Hepatocyte (in vitro differentiated cells): ENCODE results near the gene RHOT2. TPM values are rescaled to one million over a fixed set of nuclear protein-coding genes. Genes with fewer than 3 reads are reported as not detected.

Experiments used
- DNase-seq: peaks from one replicate; pipeline ENCODE4 v3.0.0-alpha.2; 2016; ENCODE audit warnings: low spot score
- H2AFZ ChIP-seq: fragments of 200-600 bp; sonication (generic); 2 replicates; pipeline ENCODE4 v1.6.0; 2016; ENCODE audit warnings: antibody characterized with exemption, mild to moderate bottlenecking
- H3K27ac ChIP-seq: fragments of 200-600 bp; sonication (generic); 2 replicates; pipeline ENCODE4 v1.5.1; 2016; ENCODE audit warnings: mild to moderate bottlenecking
- H3K27me3 ChIP-seq: fragments of 200-600 bp; sonication (generic); 2 replicates; pipeline ENCODE4 v1.6.1; 2016
- H3K36me3 ChIP-seq: fragments of 200-600 bp; sonication (generic); replicated peaks from 2 replicates; pipeline ENCODE4 v1.5.1; 2016; ENCODE audit warnings: low read depth; ENCODE audit not compliant: insufficient read depth
- H3K4me1 ChIP-seq: fragments of 200-600 bp; sonication (generic); 2 replicates; pipeline ENCODE4 v1.5.1; 2016; ENCODE audit warnings: mild to moderate bottlenecking, moderate library complexity; ENCODE audit not compliant: insufficient read depth
- H3K4me2 ChIP-seq: fragments of 200-600 bp; sonication (generic); 2 replicates; pipeline ENCODE4 v1.6.0; 2016
- H3K4me3 ChIP-seq: fragments of 200-600 bp; sonication (generic); 2 replicates; pipeline ENCODE4 v1.5.1; 2016; ENCODE audit warnings: mild to moderate bottlenecking
- H3K79me2 ChIP-seq: fragments of 200-600 bp; sonication (generic); 2 replicates; pipeline ENCODE4 v1.6.0; 2017; ENCODE audit warnings: mild to moderate bottlenecking
- H3K9me2 ChIP-seq: fragments of 200-600 bp; sonication (generic); replicated peaks from 2 replicates; pipeline ENCODE4 v1.6.0; 2017; ENCODE audit warnings: mild to moderate bottlenecking; ENCODE audit not compliant: insufficient read depth
- H3K9me3 ChIP-seq: fragments of 200-600 bp; sonication (generic); 2 replicates; pipeline ENCODE4 v1.5.1; 2016; ENCODE audit warnings: low read depth, mild to moderate bottlenecking
- H4K20me1 ChIP-seq: fragments of 200-600 bp; sonication (generic); 2 replicates; pipeline ENCODE4 v1.6.0; 2016; ENCODE audit warnings: mild to moderate bottlenecking; ENCODE audit not compliant: insufficient read depth, poor library complexity, severe bottlenecking
- EZH2 ChIP-seq: fragments of 200-600 bp; sonication (generic); IDR thresholded peaks from 2 replicates; pipeline ENCODE4 v1.6.1; 2016; ENCODE audit warnings: antibody characterized with exemption, mild to moderate bottlenecking, borderline replicate concordance
- EZH2phosphoT487 ChIP-seq: fragments of 200-600 bp; sonication (generic); IDR thresholded peaks from one replicate; pipeline ENCODE4 v1.6.1; 2018; ENCODE audit warnings: antibody characterized with exemption, mild to moderate bottlenecking, low read depth, moderate library complexity; ENCODE audit not compliant: unreplicated experiment, severe bottlenecking
- WGBS: methylation state at CpG from one replicate; pipeline ENCODE4 v1.1.6; 2016; ENCODE audit warnings: low lambda C conversion rate; ENCODE audit errors: missing lambda C conversion rate; 5-methylcytosine and 5-hydroxymethylcytosine counted together
- polyA plus RNA-seq: library from polyadenylated mRNA; unstranded; fragments of >200 nt; fragmentation: Nextera tagmentation; extraction: Ambion mirVana; gene quantifications from 2 replicates; pipeline ENCODE4 v1.2.1, GENCODE V29; 2016
- total RNA-seq: library from RNA; depleted of rRNA; stranded (reverse); fragments of >200 nt; gene quantifications from 2 replicates; pipeline ENCODE4 v1.2.3, GENCODE V29; 2014
- TF ChIP-seq, protein P1 (sequence below): fragments of 200-600 bp; sonication (generic); IDR thresholded peaks from 2 replicates; pipeline ENCODE4 v1.5.1; 2016; ENCODE audit warnings: antibody characterized with exemption, mild to moderate bottlenecking; ENCODE audit not compliant: poor library complexity

Gene RHOT2
- total and polyA plus RNA-seq, 2 experiments from 2014 or later, result 63.2 to 158 TPM

DNA sequence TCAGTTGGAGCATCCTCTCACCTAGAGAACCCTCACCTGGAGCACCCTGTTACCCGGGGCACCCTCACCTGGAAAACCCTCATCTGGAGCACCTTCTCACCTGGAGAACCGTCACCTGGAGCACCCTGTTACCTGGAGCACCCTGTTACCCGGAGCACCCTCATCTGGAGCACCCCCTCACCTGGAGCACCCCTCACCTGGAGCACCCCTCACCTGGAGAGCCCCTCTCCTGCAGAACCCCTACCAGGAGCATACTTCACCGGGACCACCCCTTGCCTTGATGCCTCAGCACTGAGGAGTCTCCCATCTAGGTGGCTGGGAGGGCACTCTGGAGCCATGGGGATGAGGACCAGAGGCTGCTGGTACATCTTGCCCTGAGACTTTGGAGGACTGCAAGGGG is 41.0 kb downstream of the RHOT2 start:
- no peaks in the 10 kb centered on the region for H3K36me3 ChIP-seq
- H2AFZ ChIP-seq, result no peak overlapping the region
- DNase-seq, result no peak
- peaks cover 59% of the 10 kb centered on the region for H3K27me3 ChIP-seq
- no peak overlapping the region for H3K27ac ChIP-seq
- H3K9me3 ChIP-seq, result no peaks in the 10 kb centered on the region
- H4K20me1 ChIP-seq, result no peaks in the 10 kb centered on the region
- H3K9me2 ChIP-seq, result no peaks in the 10 kb centered on the region
- no peak overlapping the region for H3K4me2 ChIP-seq
- no peaks in the 10 kb centered on the region for H3K79me2 ChIP-seq
- no peaks in the 10 kb centered on the region for H3K4me1 ChIP-seq
- H3K4me3 ChIP-seq, result no peak overlapping the region
- TF ChIP-seq EZH2phosphoT487 (no peak), EZH2 (no peak)
- TF ChIP-seq, protein P1, sequence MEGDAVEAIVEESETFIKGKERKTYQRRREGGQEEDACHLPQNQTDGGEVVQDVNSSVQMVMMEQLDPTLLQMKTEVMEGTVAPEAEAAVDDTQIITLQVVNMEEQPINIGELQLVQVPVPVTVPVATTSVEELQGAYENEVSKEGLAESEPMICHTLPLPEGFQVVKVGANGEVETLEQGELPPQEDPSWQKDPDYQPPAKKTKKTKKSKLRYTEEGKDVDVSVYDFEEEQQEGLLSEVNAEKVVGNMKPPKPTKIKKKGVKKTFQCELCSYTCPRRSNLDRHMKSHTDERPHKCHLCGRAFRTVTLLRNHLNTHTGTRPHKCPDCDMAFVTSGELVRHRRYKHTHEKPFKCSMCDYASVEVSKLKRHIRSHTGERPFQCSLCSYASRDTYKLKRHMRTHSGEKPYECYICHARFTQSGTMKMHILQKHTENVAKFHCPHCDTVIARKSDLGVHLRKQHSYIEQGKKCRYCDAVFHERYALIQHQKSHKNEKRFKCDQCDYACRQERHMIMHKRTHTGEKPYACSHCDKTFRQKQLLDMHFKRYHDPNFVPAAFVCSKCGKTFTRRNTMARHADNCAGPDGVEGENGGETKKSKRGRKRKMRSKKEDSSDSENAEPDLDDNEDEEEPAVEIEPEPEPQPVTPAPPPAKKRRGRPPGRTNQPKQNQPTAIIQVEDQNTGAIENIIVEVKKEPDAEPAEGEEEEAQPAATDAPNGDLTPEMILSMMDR, result no peak
- 94% methylated on average over 3 of the region's 4 CpGs for WGBS

DNA sequence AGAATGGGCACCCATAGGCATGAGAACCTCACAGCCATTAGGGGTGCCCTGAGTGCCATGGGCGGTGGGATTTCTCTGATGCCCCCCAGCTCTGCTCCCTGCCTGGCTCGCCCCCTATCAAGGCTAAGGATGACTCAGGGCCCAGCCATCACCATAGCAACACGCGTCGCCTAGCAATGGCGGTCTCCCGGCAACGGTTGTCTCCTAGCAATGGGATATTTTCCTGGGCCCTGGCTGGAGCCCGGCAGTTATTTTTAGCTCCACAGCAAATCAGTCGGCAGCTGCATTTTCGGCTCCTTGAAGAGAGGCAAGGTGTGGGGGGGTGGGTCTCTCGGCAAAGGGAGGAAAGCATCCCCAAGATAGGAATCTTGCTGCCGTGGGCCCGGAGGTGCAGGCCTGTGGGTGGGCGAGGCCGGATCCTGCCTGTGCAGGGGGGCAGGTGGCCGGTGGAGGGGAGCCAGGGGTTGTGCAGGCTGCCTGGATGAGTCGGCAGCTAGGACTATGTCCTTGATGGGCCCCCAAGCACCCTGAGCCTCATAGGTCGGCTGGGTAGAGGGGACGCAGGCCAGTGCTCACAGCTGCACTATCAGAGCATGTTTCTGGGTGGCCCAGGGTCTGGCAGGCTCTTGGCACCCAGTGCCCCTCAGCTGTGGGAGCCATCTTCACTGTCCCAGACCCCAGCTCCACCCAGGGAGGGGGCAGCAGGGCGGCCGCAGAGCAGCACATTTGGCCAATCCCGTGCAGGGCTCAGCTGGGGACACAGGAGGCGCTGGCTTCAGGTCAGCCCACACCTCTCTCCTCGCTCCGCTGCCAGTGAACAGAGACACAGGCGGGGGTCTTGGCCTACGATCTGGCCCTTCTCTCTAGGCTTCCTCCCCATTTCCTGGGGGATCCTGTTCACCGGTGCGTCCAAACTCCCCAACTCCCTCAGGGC is 41.9 kb downstream of the RHOT2 start:
- no peaks in the 10 kb centered on the region for H3K79me2 ChIP-seq
- H2AFZ ChIP-seq, result no peak overlapping the region
- peak; percentile 71 for DNase-seq
- peaks cover 54% of the 10 kb centered on the region for H3K27me3 ChIP-seq
- TF ChIP-seq EZH2, result no peak
- TF ChIP-seq, protein P1, result no peak
- TF ChIP-seq EZH2phosphoT487, result no peak
- H3K4me3 ChIP-seq, result no peak overlapping the region
- 42% methylated on average over 30 of the region's 30 CpGs for WGBS
- H3K9me3 ChIP-seq, result no peaks in the 10 kb centered on the region
- no peak overlapping the region for H3K4me2 ChIP-seq
- no peaks in the 10 kb centered on the region for H4K20me1 ChIP-seq
- H3K9me2 ChIP-seq, result no peaks in the 10 kb centered on the region
- H3K36me3 ChIP-seq, result no peaks in the 10 kb centered on the region
- H3K4me1 ChIP-seq, result peaks cover 3% of the 10 kb centered on the region
- H3K27ac ChIP-seq, result no peak overlapping the region

DNA sequence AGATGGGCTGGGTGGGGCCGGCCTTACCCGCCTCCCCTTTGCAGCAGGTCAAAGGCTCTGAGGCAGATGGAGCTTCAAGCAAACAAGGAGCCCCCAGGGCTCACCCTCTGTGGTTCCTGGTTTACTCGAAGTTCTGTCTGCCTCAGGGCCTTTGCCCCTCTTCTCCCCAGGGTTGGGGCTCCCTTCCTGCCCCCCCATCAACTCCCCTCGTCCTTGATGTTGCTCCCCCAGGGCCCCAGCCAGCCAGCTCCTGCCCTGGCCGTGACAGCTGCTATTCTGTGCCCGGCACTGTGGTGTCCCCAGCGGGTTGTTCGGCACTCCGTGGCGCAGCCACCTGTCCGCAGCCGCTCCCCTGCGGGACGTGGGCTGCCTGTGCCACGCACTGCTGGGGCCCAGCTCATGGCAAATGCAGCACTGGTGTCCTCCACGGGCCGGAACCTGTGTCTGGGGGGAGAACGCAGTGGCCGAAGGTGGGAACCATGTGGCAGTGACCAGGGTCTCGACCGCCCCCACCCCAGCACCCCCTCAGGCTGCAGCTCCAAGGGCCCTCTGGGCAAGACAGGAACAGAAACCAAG is 42.7 kb downstream of the RHOT2 start:
- Histone ChIP-seq H3K27me3 (peaks cover 51% of the 10 kb centered on the region), H3K9me2 (no peaks in the 10 kb centered on the region), H3K4me1 (peaks cover 6% of the 10 kb centered on the region), H3K9me3 (no peaks in the 10 kb centered on the region), H3K79me2 (no peaks in the 10 kb centered on the region), H3K4me2 (no peak overlapping the region), H4K20me1 (no peaks in the 10 kb centered on the region), H3K36me3 (no peaks in the 10 kb centered on the region), H3K27ac (no peak overlapping the region), H2AFZ (no peak overlapping the region), H3K4me3 (no peak overlapping the region)
- DNase-seq, result no peak
- TF ChIP-seq, protein P1, result no peak
- TF ChIP-seq EZH2phosphoT487, result no peak
- TF ChIP-seq EZH2, result no peak
- 86% methylated on average over 21 of the region's 21 CpGs for WGBS
